ENCODE data around the gene STOX1.
"Not testable (repeated sequence)": the region's sequence is repeated elsewhere in the genome, so short reads cannot be mapped to it uniquely, and the experiment has no call there.

The STOX1 gene

DNA sequence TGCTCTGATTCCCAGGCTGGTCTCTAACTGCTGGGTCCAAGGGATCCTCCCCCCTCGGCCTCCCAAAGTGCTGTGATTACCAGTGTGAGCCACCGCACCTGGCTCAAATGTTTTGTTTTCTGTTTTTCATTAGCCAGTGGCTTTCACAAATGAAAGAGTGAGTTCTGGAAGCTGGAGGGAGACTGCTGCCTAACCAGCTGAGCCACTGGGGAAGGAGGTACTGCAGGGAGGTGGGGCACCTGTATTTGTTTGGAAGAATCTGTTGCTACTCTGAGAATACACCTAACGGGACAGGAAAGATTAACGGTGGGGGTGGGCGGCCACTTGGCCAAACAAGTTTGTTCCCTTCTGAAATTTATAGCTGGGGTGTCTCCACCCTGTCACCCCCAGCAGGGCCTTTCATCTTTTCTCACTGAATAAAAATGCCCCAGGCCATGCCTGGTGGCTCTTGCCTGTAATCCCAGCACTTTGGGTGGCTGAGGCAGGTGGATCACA is 4.7 kb downstream of the STOX1 start:
- DNase-seq, result no peak

DNA sequence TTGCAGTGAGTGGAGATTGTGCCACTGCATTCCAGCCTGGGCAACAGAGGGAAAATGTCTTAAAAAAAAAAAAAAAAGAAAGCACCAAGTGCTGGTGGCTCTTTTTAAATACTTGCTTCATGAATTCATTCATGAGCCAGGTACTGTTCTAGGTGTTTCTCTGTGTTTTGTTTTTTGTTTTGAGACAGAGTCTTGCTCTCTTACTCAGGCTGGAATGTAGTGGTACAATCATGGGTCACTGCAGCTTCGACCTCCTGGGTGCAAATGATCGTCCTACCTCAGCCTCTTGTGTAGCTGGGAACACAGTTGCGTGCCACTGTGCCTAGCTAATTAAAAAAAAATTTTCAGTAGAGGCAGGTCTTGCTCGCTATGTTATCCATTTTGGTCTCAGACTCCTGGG is 5.3 kb downstream of the STOX1 start:
- no peak for DNase-seq

DNA sequence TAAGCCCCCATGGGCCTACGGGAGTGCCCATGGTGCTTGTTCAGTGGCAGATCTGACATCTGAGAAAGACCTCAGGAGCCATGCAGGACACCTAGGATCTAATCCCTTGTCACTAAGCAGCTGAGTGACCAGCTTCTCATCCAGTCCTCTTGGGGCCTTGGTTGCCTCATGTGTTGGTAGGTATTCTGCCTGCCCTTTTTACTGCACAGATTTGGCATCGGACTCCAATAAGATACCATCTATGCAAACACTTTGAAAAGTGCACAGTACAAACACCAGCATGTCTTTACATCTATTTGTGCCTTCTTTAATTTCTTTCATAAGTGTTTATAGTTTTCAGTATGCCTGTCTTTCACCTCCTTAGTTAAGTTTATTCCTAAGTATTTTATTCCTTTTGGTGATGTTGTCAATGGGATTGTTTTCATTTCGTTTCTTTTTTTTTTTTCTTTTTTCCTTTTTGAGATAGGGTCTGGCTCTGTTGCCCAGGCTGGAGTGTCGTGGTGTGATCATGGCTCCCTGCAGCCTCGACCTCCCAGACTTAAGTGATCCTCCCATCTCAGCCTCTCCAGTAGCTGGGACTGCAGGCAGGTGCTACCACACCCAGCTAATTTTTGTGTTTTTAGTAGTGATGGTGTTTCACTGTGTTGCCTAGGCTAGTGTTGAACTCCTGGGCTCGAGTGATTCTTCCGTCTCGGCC is 10.4 kb downstream of the STOX1 start:
- no peak for DNase-seq

DNA sequence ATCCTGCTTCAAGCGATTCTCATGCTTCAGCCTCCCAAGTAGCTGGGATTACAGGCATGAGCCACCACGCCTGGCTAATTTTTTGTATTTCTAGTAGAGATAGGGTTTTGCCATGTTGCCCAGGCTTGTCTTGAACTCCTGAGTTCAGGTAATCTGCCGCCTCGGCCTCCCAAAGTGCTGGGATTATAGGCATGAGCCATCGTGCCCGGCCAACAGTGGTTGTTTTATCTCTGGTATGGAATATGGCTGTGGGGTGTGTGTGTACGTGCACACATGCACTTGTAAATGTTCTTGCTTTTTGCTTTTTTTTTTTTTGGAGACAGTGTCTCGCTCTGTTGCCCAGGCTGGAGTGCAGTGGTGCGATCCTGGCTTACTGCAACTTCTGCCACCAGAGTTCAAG is 13.3 kb downstream of the STOX1 start:
- DNase-seq, result not testable (repeated sequence)

DNA sequence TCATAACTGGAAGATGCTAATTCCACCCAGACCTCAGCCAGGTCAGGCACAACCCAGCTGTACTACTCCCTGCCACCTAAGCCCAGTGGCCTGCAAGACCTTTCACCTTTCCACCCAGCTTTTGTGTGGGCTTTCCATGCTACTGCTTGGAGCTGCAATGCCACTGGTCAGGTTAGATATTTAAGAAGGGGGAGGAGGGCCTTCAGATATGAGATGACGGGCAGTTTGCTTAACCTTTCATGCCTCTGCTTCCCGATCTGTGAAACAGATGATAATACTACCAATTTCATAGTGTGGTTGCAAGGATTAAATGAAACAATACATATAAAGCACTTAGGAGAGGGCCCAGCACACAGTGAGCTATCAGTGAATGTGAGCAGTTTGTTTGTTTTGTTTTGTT is 20.9 kb downstream of the STOX1 start:
- DNase-seq, result no peak

DNA sequence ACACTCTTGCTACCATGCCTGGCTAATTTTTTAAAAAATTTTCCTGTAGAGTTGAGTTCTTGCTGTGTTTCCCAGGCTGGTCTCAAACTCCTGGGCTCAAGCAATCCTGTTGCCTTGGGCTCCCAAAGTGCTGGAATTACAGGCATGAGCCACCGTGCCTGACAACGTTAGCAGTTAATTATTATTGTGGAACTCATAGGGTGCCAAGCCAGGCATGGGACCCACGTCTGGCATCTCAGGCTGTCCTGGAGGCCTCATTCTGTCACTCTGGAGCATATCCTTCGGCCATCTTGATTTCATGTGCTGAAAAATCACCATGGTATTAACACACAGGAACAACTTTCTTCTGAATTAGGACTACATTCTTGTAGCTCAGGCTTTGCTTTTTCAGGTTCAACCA is 21.5 kb downstream of the STOX1 start:
- no peak for DNase-seq

GRCh38 chr10:68856352-68856751 is 29.0 kb downstream of the STOX1 start:
- no peak for DNase-seq

- DNase-seq, result no peak
These were observed 29.7 kb downstream of the STOX1 start for GRCh38 chr10:68857005-68857404.

GRCh38 chr10:68861253-68861652 is 33.9 kb downstream of the STOX1 start:
- no peak for DNase-seq

- DNase-seq, result no peak
These were observed 37.3 kb downstream of the STOX1 start for GRCh38 chr10:68864611-68865010.

- not testable (repeated sequence) for DNase-seq
These were observed 40.8 kb downstream of the STOX1 start for GRCh38 chr10:68868173-68868572.

GRCh38 chr10:68869623-68870022 is 42.3 kb downstream of the STOX1 start:
- DNase-seq, result no peak

GRCh38 chr10:68870061-68870460 is 42.7 kb downstream of the STOX1 start:
- DNase-seq, result no peak

- DNase-seq, result no peak
These were observed 43.3 kb downstream of the STOX1 start for GRCh38 chr10:68870545-68871104.

GRCh38 chr10:68871105-68871711 is 43.9 kb downstream of the STOX1 start:
- DNase-seq, result no peak

- DNase-seq, result no peak
These were observed 44.5 kb downstream of the STOX1 start for GRCh38 chr10:68871731-68872342.

DNA sequence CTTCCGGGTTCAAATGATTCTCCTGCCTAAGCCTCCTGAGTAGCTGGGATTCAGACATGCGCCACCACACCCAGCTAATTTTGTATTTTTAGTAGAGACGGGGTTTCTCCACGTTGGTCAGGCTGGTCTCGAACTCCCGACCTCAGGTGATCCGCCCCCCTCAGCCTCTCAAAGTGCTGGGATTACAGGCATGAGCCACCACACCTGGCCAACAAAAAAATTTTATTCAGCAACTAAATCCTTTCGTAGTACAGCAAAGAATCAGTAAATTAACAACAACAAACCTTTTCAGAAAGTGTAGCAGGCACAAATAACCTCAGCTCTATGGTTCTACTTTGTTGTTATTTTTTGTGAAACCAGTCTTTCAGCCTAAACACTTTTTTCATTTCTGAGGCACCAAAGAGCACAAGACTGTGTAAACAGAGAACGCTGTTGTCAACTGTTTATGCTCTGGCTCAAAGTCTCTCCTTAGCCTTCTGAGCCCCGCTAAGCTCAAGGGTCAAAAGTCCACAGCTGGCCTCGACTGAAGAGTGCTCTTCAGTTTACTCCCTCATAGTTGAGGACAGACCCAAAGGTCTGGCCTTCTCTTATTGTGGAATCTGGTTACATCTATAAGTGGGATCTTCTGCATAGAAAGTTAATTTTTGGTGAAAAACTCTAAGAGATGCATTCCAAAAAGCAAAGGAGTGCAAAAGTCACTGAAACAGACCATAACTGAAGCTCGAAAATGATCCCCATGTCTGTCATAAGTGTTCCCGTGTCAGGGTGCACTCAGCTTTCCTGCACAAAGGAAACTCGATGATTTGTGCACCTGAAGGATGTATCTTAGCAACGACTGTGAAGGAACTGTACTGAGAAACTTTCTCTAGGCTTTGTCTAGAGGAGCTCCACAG is 49.2 kb downstream of the STOX1 start:
- DNase-seq, result no peak

DNA sequence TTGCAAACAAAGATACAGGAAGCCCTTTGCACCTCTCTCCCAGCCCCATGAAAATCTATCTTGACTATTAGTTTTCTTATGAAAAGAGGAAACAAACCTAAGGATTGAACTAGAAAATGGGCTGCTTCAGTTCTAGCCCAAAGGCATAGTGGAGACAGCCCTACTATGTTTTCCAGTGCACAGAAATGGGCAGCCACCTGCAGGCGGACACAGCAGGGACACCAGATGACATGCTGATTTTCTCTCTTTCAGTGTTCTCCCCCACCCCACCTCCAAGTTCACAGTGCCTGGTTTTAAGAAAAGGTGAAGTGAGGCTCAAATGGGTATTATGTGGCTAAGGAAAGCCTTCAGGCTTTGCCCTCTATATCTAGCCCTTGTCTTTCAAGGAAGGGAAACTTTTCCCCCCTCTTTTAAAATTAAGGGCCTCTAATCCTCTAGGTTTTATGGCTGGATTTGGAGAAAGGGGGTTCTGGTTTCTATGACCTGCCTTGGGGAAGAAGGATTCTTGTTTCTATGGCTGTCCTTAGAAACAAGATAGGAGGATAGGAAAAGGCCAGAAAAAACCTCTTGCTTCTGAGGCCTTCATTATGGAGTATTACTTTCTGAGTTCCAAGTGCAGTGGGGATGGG is 50.3 kb downstream of the STOX1 start:
- no peak for DNase-seq

DNA sequence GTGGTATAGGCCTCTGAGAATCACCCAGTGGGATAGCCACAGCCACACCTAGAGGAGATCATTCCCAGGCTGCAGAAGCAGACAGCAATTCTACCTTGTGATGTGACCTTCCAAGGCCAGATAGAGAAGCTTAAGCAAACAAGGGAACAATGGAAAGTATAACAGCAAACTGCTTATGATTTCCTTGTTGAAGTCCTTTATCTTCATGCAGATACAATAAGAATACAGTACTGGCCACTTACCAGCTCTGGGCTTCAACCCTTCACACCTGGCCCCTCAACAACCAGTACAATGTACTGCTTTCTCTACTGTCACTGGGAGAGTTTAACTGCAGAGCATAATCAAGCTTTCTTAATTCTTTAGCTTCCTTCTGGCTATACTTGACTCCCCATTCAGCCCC is 51.2 kb downstream of the STOX1 start:
- no peak for DNase-seq

GRCh38 chr10:68879628-68880027 is 52.3 kb downstream of the STOX1 start:
- no peak for DNase-seq

- DNase-seq, result no peak
These were observed 52.9 kb downstream of the STOX1 start for GRCh38 chr10:68880181-68880580.

DNA sequence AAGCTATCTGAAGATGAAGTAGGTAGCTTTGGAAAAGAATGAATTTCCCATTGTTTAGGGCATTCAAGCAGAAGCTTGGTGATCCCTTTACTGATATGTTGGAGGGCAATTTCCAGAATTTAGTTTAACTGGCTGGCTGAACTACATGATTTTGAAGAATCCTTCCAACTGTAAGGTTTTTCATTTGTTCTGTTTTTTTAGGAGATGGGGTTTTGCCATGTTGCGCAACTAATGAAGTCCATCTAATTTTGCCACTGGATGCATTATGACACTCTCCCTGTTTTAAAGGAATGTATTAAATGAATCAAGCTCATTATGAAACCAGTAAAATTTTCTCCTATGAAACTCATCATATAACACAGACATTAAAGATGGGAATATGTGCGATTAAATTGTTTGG is 67.7 kb downstream of the STOX1 start:
- no peak for DNase-seq
